ENCODE measurements around the gene GPR107.

DNA sequence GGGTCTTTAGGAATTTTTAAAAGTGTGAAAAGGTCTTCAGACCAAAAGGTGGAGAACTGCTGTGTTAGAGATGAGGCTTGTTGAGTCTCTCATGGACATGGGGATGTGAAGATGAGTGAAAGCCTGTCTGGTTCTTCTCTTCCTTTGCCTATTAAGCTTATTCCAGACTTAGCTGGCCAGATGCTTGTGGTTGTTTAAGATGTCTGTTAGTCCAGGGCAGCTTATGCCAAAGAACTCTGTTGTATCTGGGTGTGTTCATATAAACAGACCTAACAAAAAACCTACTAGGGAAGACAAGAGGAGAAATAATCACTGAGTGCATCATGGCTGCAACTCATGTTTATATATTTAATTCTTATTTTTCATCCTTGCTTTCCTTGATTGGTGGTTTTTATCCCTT is 61.0 kb downstream of the GPR107 start:
- TF ChIP-seq, protein P1, sequence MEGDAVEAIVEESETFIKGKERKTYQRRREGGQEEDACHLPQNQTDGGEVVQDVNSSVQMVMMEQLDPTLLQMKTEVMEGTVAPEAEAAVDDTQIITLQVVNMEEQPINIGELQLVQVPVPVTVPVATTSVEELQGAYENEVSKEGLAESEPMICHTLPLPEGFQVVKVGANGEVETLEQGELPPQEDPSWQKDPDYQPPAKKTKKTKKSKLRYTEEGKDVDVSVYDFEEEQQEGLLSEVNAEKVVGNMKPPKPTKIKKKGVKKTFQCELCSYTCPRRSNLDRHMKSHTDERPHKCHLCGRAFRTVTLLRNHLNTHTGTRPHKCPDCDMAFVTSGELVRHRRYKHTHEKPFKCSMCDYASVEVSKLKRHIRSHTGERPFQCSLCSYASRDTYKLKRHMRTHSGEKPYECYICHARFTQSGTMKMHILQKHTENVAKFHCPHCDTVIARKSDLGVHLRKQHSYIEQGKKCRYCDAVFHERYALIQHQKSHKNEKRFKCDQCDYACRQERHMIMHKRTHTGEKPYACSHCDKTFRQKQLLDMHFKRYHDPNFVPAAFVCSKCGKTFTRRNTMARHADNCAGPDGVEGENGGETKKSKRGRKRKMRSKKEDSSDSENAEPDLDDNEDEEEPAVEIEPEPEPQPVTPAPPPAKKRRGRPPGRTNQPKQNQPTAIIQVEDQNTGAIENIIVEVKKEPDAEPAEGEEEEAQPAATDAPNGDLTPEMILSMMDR (conservative IDR thresholded peaks at IDR 0.05; ENCODE audit: low read length) = no peak
- no peak for TF ChIP-seq EZH2phosphoT487 (IDR thresholded peaks at IDR 0.05; ENCODE audit: borderline replicate concordance, low read depth, low read length)
